GM19238 (cell line): ENCODE measurements around the gene NPIPA7.
"Not testable (repeated sequence)": the region's sequence is repeated elsewhere in the genome, so short reads cannot be mapped to it uniquely, and the experiment has no call there.

Experiments used
- DNase-seq: peaks from one replicate; pipeline ENCODE4 v3.0.0; 2011; ENCODE audit warnings: low spot score; ENCODE audit not compliant: insufficient read length

The NPIPA7 gene

GRCh38 chr16:16417914-16418544, 39.1 kb downstream of the NPIPA7 start:
- DNase-seq, result not testable (repeated sequence)

GRCh38 chr16:16420515-16420914, 41.6 kb downstream of the NPIPA7 start:
- not testable (repeated sequence) for DNase-seq

GRCh38 chr16:16425146-16425545, 46.2 kb downstream of the NPIPA7 start:
- DNase-seq, result not testable (repeated sequence)

GRCh38 chr16:16431135-16431534, 52.2 kb downstream of the NPIPA7 start:
- DNase-seq, result not testable (repeated sequence)

GRCh38 chr16:16434711-16435110, 55.8 kb downstream of the NPIPA7 start:
- DNase-seq, result not testable (repeated sequence)

- not testable (repeated sequence) for DNase-seq
Measured at GRCh38 chr16:16441401-16441800, 62.5 kb downstream of the NPIPA7 start.
